Ascending aorta (tissue), 2 donors: ENCODE results near the gene KDM2B. TPM values are rescaled to one million over a fixed set of nuclear protein-coding genes. Genes with fewer than 3 reads are reported as not detected.

Experiments used
- DNase-seq, 2 donors: peaks; one replicate each; pipeline ENCODE4 v3.0.0-alpha.2; 2019; ENCODE audit warnings: low spot score in 2 of 2
- H3K27ac ChIP-seq, 2 donors: fragments of 200-600 bp; sonication (generic); one replicate each; pipeline ENCODE4 v1.5.1; 2016 to 2017; ENCODE audit warnings: mild to moderate bottlenecking in 1 of 2
- H3K27me3 ChIP-seq: fragments of 200-600 bp; sonication (generic); one replicate; pipeline ENCODE4 v1.5.1; 2017
- H3K36me3 ChIP-seq, 2 donors: fragments of 200-600 bp; sonication (generic); one replicate each; pipeline ENCODE4 v1.5.1; 2016
- H3K4me1 ChIP-seq, 2 donors: fragments of 200-600 bp; sonication (generic); one replicate each; pipeline ENCODE4 v1.5.1; 2016 to 2017; ENCODE audit warnings: mild to moderate bottlenecking in 1 of 2
- H3K4me3 ChIP-seq, 2 donors: fragments of 200-600 bp; sonication (generic); one replicate each; pipeline ENCODE4 v1.5.1; 2016 to 2017; ENCODE audit warnings: mild to moderate bottlenecking in 1 of 2
- H3K9me3 ChIP-seq, 2 donors: fragments of 200-600 bp; sonication (generic); one replicate each; pipeline ENCODE4 v1.5.1; 2016
- CTCF ChIP-seq, 3 experiments: fragments of 200-600 bp in 2 of 3; fragments of 450-650 bp in 1 of 3; sonication (generic) in 2 of 3; IDR thresholded peaks; one replicate each; pipeline ENCODE4 v1.5.1; 2016 to 2019; ENCODE audit warnings: antibody characterized with exemption in 3 of 3, mild to moderate bottlenecking in 1 of 3, moderate library complexity in 1 of 3
- intact Hi-C: fragments of 100-400 bp; cut with DNase I; formaldehyde crosslinking; loops from one replicate; pipeline ENCODE4 v1.15.1; 2023
- total RNA-seq: library from RNA; depleted of rRNA; stranded (reverse); fragments of >200 nt; gene quantifications from one replicate; pipeline ENCODE4 v1.1.0, GENCODE V29; 2016

KDM2B gene
- total RNA-seq, 1 donor from 2014 or later, result 17.3 TPM

GRCh38 chr12:121535150-121536053, 45.4 kb downstream of the KDM2B start:
- Histone ChIP-seq H3K4me1 (peaks cover 8 to 12% of the 10 kb centered on the region in 2 donors), H3K27ac (peak overlapping the region; percentile 77 to 85), H3K27me3 (no peaks in the 10 kb centered on the region), H3K4me3 (peak overlapping the region; percentile 72 to 82), H3K9me3 (no peaks in the 10 kb centered on the region), H3K36me3 (peaks cover 0 to 3% of the 10 kb centered on the region in 2 donors)
- TF ChIP-seq CTCF (IDR thresholded peaks at IDR 0.05), result no peak
- DNase-seq, result no peak
- intact Hi-C loops, result loop anchor here (2.0 to 5.0 kb wide), 5 partner anchors 69 to 352 kb away; partner anchors contain the start of genes ORAI1 and PSMD9

GRCh38 chr12:121534495-121535148, 46.2 kb downstream of the KDM2B start:
- Histone ChIP-seq H3K27me3 (no peaks in the 10 kb centered on the region), H3K9me3 (no peaks in the 10 kb centered on the region), H3K27ac (no peak overlapping the region), H3K36me3 (peaks cover 0 to 3% of the 10 kb centered on the region in 2 donors), H3K4me3 (no peak overlapping the region), H3K4me1 (peaks cover 8 to 12% of the 10 kb centered on the region in 2 donors)
- intact Hi-C loops, result loop anchor here (5.0 kb wide), 3 partner anchors 148 to 353 kb away; partner anchors contain the start of gene PSMD9
- TF ChIP-seq CTCF (IDR thresholded peaks at IDR 0.05), result no peak
- DNase-seq, result no peak

GRCh38 chr12:121533394-121534090, 47.3 kb downstream of the KDM2B start:
- TF ChIP-seq CTCF (IDR thresholded peaks at IDR 0.05), result no peak
- no peak for DNase-seq
- intact Hi-C loops, result no loop called here
- peak overlapping the region in 1 of 2 donors; percentile 25 for H3K27ac ChIP-seq
- H3K9me3 ChIP-seq, result no peaks in the 10 kb centered on the region
- peaks cover 0 to 3% of the 10 kb centered on the region in 2 donors for H3K36me3 ChIP-seq
- no peaks in the 10 kb centered on the region for H3K27me3 ChIP-seq
- H3K4me1 ChIP-seq, result peaks cover 8 to 10% of the 10 kb centered on the region in 2 donors
- no peak overlapping the region for H3K4me3 ChIP-seq

GRCh38 chr12:121532503-121533393, 48.1 kb downstream of the KDM2B start:
- Histone ChIP-seq H3K4me1 (peaks cover 7 to 8% of the 10 kb centered on the region in 2 donors), H3K27me3 (no peaks in the 10 kb centered on the region), H3K4me3 (no peak overlapping the region), H3K36me3 (peaks cover 3% of the 10 kb centered on the region in 2 donors), H3K27ac (peak overlapping the region in 1 of 2 donors; percentile 25), H3K9me3 (no peaks in the 10 kb centered on the region)
- no peak for TF ChIP-seq CTCF (IDR thresholded peaks at IDR 0.05)
- intact Hi-C loops, result no loop called here
- no peak for DNase-seq
